ENCODE data around the gene PFKFB4.
"Not testable (repeated sequence)": the region's sequence is repeated elsewhere in the genome, so short reads cannot be mapped to it uniquely, and the experiment has no call there.

PFKFB4 gene

DNA sequence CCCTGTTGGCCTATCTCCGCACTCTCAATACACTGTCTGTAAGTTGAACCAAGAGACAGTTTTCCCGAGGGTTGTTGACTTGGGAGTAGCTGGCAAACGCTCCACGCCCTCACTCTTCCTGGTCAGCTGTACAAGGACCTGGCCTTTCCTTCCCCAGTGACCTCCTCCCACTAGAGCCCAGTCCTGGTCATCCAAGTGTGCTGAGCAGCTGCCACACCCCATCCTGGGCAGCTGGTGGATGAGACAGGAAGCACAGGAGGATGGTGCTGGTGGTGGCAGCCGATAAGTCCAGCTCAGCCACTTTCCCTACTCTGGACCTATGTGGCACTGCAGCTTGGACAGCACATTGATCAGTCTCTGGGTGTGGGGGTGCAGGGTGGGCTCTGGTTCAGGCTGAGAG, 19.8 kb downstream of the PFKFB4 start:
- TF ChIP-seq, protein P1, sequence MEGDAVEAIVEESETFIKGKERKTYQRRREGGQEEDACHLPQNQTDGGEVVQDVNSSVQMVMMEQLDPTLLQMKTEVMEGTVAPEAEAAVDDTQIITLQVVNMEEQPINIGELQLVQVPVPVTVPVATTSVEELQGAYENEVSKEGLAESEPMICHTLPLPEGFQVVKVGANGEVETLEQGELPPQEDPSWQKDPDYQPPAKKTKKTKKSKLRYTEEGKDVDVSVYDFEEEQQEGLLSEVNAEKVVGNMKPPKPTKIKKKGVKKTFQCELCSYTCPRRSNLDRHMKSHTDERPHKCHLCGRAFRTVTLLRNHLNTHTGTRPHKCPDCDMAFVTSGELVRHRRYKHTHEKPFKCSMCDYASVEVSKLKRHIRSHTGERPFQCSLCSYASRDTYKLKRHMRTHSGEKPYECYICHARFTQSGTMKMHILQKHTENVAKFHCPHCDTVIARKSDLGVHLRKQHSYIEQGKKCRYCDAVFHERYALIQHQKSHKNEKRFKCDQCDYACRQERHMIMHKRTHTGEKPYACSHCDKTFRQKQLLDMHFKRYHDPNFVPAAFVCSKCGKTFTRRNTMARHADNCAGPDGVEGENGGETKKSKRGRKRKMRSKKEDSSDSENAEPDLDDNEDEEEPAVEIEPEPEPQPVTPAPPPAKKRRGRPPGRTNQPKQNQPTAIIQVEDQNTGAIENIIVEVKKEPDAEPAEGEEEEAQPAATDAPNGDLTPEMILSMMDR (IDR thresholded peaks at IDR 0.05; ENCODE audit: extremely low read depth, insufficient read depth, missing control alignments): no peak
- no peak for DNase-seq (ENCODE audit: low spot score)
- in situ Hi-C loops (cut with MboI; ENCODE audit: low pct_unique_long_range_greater_than_20kb, low sequenced_read_pairs, unreplicated experiment): no loop called here

DNA sequence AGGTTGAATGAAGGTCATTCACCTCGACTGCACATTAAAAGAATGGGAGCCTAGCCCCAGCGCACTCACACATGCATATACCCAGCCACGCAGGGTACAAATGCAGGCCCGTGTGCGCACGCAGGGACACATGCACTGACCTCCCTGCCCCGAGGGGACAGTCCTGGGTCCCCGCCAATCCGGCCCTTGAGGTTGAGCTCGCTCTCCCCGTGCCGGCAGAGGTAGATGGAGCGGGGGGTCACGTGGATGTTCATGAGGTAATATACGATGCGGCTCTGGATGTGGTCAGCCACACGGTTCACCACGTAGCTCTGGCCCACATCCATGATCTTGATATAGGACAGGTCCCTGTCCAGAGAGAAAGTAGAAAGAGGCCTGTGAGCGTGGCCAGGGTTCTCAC, 20.5 kb downstream of the PFKFB4 start:
- in situ Hi-C loops (cut with MboI; ENCODE audit: low pct_unique_long_range_greater_than_20kb, low sequenced_read_pairs, unreplicated experiment): no loop called here
- TF ChIP-seq, protein P1 (IDR thresholded peaks at IDR 0.05; ENCODE audit: extremely low read depth, insufficient read depth, missing control alignments): no peak
- no peak for DNase-seq (ENCODE audit: low spot score)

DNA sequence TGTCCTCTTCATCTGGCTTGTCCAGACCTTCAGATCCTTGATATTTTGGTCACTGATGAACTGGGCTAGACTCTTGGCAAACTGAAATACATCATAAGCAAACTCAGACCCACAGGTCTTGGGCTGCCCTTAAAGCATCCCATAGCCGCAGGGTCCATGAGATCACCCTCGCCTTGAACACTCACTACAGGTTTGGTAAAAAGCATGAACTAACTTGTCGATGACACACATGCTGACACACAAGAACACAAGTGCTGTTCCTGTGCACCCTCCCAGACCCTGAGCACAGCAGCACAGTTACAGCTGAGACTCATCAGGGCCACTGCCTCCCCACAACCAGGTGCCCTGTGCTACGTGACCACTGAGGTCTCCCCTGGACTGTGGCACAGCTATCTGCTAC, 21.0 kb downstream of the PFKFB4 start:
- TF ChIP-seq, protein P1 (IDR thresholded peaks at IDR 0.05; ENCODE audit: extremely low read depth, insufficient read depth, missing control alignments): no peak
- in situ Hi-C loops (cut with MboI; ENCODE audit: low pct_unique_long_range_greater_than_20kb, low sequenced_read_pairs, unreplicated experiment): no loop called here
- DNase-seq (ENCODE audit: low spot score): no peak

DNA sequence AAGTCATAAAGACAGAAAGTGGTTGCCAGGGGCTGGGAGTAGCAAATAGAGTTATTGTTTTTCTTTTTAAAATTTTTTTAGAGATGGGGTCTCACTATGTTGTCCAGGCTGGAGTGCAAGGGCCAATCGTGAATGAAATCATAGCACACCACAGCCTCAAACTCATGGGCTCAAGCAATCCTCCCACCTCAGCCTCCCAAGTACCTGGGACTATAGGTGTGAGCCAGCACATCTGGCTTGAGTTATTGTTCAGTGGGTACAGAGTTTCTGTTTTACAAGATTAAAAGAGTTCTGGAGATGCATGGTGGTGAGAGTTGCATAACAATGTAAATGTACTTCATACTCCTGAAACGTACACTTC, 23.6 kb downstream of the PFKFB4 start:
- DNase-seq (ENCODE audit: low spot score): no peak
- in situ Hi-C loops (cut with MboI; ENCODE audit: low pct_unique_long_range_greater_than_20kb, low sequenced_read_pairs, unreplicated experiment): no loop called here
- TF ChIP-seq, protein P1 (IDR thresholded peaks at IDR 0.05; ENCODE audit: extremely low read depth, insufficient read depth, missing control alignments): no peak

DNA sequence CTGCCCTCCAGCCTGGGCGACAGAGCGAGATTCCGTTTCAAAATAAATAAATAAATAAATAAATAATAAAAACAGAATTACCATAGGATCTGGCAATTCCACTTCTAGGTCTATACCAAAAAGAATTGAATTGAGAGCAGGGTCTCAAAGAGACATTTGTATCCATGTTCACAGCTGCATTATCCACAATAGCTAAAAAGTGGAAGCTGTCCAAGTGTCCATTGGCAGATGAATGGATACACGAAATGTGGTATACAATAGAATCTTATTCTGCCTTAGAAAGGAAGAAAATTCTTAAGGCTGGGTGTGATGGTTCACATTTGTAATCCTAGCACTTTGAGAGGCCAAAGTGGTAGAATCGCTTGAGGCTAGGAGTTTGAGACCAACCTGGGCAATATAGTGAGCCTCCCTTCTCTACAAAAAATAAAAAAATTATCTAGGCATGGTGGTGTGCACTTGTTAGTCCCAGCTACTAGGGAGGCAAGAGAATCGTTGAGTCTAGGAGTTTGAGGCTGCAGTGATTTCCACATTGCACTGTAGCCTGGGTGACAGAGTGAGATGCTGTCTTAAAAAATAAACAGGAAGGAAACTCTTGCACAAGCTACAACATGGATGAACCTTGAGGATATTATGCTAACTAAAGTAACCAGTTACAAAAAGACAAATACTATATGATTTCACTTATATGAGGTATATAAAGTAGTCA, 24.2 kb downstream of the PFKFB4 start:
- TF ChIP-seq, protein P1 (IDR thresholded peaks at IDR 0.05; ENCODE audit: extremely low read depth, insufficient read depth, missing control alignments): no peak
- in situ Hi-C loops (cut with MboI; ENCODE audit: low pct_unique_long_range_greater_than_20kb, low sequenced_read_pairs, unreplicated experiment): no loop called here
- DNase-seq (ENCODE audit: low spot score): no peak

DNA sequence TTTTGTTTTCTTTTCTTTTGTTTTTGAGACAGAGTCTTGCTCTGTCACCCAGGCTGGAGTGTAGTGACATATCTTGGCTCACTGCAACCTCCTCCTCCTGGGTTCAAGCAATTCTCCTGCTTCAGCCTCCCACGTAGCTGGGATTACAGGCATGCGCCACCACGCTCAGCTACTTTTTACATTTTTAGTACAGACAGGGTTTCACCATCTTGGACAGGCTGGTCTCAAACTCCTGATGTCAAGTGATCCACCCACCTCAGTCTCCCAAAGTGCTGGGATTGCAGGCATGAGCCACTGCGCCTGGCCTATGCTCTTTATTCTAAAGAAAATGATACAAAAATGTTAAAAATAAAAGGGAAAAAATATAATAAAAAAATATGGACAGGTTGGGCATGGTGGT, 25.9 kb downstream of the PFKFB4 start:
- DNase-seq (ENCODE audit: low spot score); in situ Hi-C loops (cut with MboI; ENCODE audit: low pct_unique_long_range_greater_than_20kb, low sequenced_read_pairs, unreplicated experiment): not testable (repeated sequence)

DNA sequence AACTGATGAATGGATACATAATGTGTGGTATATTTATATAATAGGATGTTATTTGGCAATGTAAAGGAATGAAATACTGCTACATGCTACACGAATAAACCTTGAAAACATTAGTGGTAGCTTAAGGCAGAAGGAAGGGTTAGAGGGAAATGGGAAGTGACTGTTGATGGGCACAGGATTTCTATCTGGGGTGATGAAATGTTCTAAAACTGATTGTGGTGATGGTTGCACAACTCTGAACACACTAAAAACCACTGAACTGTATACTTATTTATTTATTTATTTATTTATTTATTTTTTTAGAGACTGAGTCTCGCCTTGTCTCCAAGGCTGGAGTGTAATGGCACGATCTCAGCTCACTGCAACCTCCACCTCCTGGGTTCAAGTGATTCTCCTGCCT, 27.8 kb downstream of the PFKFB4 start:
- no peak for DNase-seq (ENCODE audit: low spot score)
- in situ Hi-C loops (cut with MboI; ENCODE audit: low pct_unique_long_range_greater_than_20kb, low sequenced_read_pairs, unreplicated experiment): no loop called here

More for the DNA sequence above, 27.8 kb downstream of the PFKFB4 start:
- TF ChIP-seq, protein P1 (IDR thresholded peaks at IDR 0.05; ENCODE audit: extremely low read depth, insufficient read depth, missing control alignments): no peak

Data from GM13977 (cell line).